Ascending aorta (tissue), 2 donors: ENCODE data around the gene ELL2. TPM values are rescaled to one million over a fixed set of nuclear protein-coding genes. Genes with fewer than 3 reads are reported as not detected.

Source experiments
- DNase-seq, 2 donors: peaks; one replicate each; pipeline ENCODE4 v3.0.0-alpha.2; 2019; ENCODE audit warnings: low spot score in 2 of 2
- H3K27ac ChIP-seq, 2 donors: fragments of 200-600 bp; sonication (generic); one replicate each; pipeline ENCODE4 v1.5.1; 2016 to 2017; ENCODE audit warnings: mild to moderate bottlenecking in 1 of 2
- H3K27me3 ChIP-seq: fragments of 200-600 bp; sonication (generic); one replicate; pipeline ENCODE4 v1.5.1; 2017
- H3K36me3 ChIP-seq, 2 donors: fragments of 200-600 bp; sonication (generic); one replicate each; pipeline ENCODE4 v1.5.1; 2016
- H3K4me1 ChIP-seq, 2 donors: fragments of 200-600 bp; sonication (generic); one replicate each; pipeline ENCODE4 v1.5.1; 2016 to 2017; ENCODE audit warnings: mild to moderate bottlenecking in 1 of 2
- H3K4me3 ChIP-seq, 2 donors: fragments of 200-600 bp; sonication (generic); one replicate each; pipeline ENCODE4 v1.5.1; 2016 to 2017; ENCODE audit warnings: mild to moderate bottlenecking in 1 of 2
- H3K9me3 ChIP-seq, 2 donors: fragments of 200-600 bp; sonication (generic); one replicate each; pipeline ENCODE4 v1.5.1; 2016
- intact Hi-C: fragments of 100-400 bp; cut with DNase I; formaldehyde crosslinking; loops from one replicate; pipeline ENCODE4 v1.15.1; 2023
- total RNA-seq: library from RNA; depleted of rRNA; stranded (reverse); fragments of >200 nt; gene quantifications from one replicate; pipeline ENCODE4 v1.1.0, GENCODE V29; 2016
- TF ChIP-seq, protein P1 (sequence below), 3 experiments: fragments of 200-600 bp in 2 of 3; fragments of 450-650 bp in 1 of 3; sonication (generic) in 2 of 3; IDR thresholded peaks; one replicate each; pipeline ENCODE4 v1.5.1; 2016 to 2019; ENCODE audit warnings: antibody characterized with exemption in 3 of 3, mild to moderate bottlenecking in 1 of 3, moderate library complexity in 1 of 3

The ELL2 gene
- total RNA-seq, 1 donor from 2014 or later: 26.0 TPM

DNA sequence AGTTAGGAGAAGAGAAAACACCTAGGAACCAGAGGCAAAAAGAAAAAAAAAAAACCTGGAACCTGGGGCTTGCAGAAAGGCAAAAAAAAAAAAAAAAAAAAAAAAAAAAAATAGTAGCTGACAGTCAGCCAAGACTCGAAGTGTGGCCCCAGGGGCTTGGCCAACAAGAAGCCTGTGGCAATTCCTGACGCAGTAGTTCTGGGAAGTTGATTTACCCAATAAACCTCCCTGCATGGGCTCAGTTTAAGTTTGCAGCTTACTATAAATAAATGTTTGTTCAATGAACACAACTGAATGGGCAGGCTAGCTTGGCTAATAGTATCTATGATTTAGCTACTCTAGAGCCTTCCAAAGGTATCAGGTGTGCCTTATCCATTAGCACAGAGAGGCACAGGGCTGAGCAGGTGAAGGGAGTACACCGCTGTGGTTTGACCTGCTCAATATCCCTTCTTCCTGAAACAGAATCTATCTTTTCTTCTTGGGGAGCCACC lies 117.9 kb downstream of the ELL2 start:
- Histone ChIP-seq H3K4me1 (peaks cover 0 to 3% of the 10 kb centered on the region in 2 donors), H3K9me3 (no peaks in the 10 kb centered on the region), H3K4me3 (no peak overlapping the region), H3K27ac (peak overlapping the region; percentile 27 to 53), H3K36me3 (no peaks in the 10 kb centered on the region), H3K27me3 (no peaks in the 10 kb centered on the region)
- intact Hi-C loops: no loop called here
- DNase-seq: no peak
- TF ChIP-seq, protein P1, sequence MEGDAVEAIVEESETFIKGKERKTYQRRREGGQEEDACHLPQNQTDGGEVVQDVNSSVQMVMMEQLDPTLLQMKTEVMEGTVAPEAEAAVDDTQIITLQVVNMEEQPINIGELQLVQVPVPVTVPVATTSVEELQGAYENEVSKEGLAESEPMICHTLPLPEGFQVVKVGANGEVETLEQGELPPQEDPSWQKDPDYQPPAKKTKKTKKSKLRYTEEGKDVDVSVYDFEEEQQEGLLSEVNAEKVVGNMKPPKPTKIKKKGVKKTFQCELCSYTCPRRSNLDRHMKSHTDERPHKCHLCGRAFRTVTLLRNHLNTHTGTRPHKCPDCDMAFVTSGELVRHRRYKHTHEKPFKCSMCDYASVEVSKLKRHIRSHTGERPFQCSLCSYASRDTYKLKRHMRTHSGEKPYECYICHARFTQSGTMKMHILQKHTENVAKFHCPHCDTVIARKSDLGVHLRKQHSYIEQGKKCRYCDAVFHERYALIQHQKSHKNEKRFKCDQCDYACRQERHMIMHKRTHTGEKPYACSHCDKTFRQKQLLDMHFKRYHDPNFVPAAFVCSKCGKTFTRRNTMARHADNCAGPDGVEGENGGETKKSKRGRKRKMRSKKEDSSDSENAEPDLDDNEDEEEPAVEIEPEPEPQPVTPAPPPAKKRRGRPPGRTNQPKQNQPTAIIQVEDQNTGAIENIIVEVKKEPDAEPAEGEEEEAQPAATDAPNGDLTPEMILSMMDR (IDR thresholded peaks at IDR 0.05): no peak

DNA sequence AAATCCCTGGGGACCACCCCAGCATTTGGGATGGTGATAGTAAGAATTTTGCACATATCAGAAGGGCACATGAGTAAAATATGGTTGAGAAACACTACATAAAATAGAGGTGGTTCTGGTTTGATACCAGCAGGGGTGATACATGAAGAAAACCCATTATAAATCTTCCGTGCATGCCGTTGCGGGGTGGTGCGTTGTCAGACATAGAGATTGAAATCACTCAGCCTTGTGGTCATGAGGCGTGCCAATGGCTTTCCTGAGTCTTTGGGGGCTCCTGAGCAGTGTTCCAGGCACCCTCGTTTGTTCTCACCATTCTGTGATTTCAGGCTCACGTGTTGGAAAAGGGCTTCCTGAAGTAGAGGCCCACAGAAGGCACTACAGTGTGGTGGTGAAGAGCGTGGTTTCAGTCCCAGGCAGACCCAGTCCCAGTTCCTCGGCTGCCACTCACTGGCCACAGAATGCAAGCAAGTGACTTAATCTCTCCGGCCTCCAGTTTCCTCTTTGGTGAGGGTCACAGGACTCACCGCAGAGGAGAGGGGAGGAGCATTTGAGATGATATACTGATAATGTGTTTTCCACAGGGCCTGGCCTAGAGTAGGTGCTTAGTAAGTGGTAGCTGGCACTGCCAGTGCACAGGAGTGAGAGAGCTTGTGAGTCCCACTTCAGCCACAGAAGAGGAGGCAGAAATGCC lies 118.7 kb downstream of the ELL2 start:
- Histone ChIP-seq H3K4me3 (no peak overlapping the region), H3K36me3 (no peaks in the 10 kb centered on the region), H3K4me1 (peaks cover 0 to 3% of the 10 kb centered on the region in 2 donors), H3K27me3 (no peaks in the 10 kb centered on the region), H3K9me3 (no peaks in the 10 kb centered on the region), H3K27ac (peak overlapping the region; percentile 39 to 53)
- DNase-seq: peak; percentile 64 to 77
- TF ChIP-seq, protein P1 (IDR thresholded peaks at IDR 0.05): no peak
- intact Hi-C loops: no loop called here

- no peaks in the 10 kb centered on the region for H3K27me3 ChIP-seq
- intact Hi-C loops: no loop called here
- TF ChIP-seq, protein P1 (IDR thresholded peaks at IDR 0.05): no peak
- peak overlapping the region in 1 of 2 donors; percentile 53 for H3K27ac ChIP-seq
- peaks cover 0 to 3% of the 10 kb centered on the region in 2 donors for H3K4me1 ChIP-seq
- no peak overlapping the region for H3K4me3 ChIP-seq
- no peaks in the 10 kb centered on the region for H3K36me3 ChIP-seq
- no peaks in the 10 kb centered on the region for H3K9me3 ChIP-seq
- peak in 1 of 2 donors; percentile 84 for DNase-seq
These were observed 119.5 kb downstream of the ELL2 start for GRCh38 chr5:95841914-95842812.

DNA sequence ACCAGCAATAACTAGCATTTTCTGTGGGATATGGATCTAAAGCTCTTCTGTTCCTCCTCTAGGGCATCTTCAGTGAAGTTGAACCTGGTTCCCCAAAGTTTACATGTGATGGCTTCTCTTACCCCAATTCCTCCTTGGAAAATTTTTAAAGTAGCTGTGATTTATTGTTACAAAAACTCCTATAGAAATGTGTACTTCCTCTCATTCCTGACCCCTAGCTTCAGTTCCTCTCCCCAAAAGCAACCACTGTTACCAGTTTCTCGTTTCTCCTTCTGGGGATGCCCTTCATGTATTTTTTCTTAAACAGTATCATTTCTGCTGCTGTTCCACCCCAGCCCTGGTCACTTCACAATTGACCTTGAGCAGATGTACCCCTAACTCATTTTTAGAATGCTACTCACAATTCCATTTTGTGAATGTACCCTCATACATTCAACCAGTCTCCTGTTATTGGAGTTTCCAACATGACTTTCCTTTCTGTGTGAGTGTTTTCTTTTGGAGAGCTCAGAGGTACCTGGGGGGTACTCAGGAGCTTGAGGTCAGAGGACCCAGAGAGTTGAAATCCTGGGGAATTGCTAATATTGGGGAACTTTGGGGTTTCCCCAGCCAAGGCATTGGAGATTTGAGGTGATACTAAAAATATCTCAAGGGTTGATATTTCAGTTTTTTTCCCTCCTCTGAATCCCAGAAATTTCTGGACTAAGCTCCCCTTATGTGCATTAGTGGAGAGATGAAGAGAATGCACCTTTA lies 120.5 kb downstream of the ELL2 start:
- intact Hi-C loops: no loop called here
- TF ChIP-seq, protein P1 (IDR thresholded peaks at IDR 0.05): no peak
- no peaks in the 10 kb centered on the region for H3K9me3 ChIP-seq
- no peak for DNase-seq
- no peak overlapping the region for H3K4me3 ChIP-seq
- no peaks in the 10 kb centered on the region for H3K36me3 ChIP-seq
- no peaks in the 10 kb centered on the region for H3K27me3 ChIP-seq
- H3K4me1 ChIP-seq: peaks cover 0 to 9% of the 10 kb centered on the region in 2 donors
- H3K27ac ChIP-seq: peak overlapping the region; percentile 10 to 48

- Histone ChIP-seq H3K4me3 (no peak overlapping the region), H3K9me3 (no peaks in the 10 kb centered on the region), H3K4me1 (peaks cover 3 to 15% of the 10 kb centered on the region in 2 donors), H3K36me3 (no peaks in the 10 kb centered on the region), H3K27ac (no peak overlapping the region), H3K27me3 (no peaks in the 10 kb centered on the region)
- no peak for DNase-seq
- intact Hi-C loops: no loop called here
- TF ChIP-seq, protein P1 (IDR thresholded peaks at IDR 0.05): no peak
These were observed 122.0 kb downstream of the ELL2 start for GRCh38 chr5:95839658-95840057.
